K562 (cell line): ENCODE results near the gene KCNN3. TPM values are rescaled to one million over a fixed set of nuclear protein-coding genes. Genes with fewer than 3 reads are reported as not detected.
A peak's percentile ranks its signal among the peaks of the same experiment; 100 is the strongest.

Experiments used
- ATAC-seq: fragments of 200-7000 bp; cut with Tn5 transposase; 3 replicates; pipeline ENCODE4 v1.9.1; 2020; ENCODE audit warnings: moderate library complexity
- BruUV-seq: library from RNA; stranded (reverse); fragments of 400-500 nt; replicated peaks from 2 replicates; lab custom pipeline; 2021; lab: Mats Ljungman, UMichigan
- CTCF ChIA-PET: fragments of 300-600 bp; formaldehyde crosslinking; extraction: SDS; loops from one replicate; lab custom pipeline; 2021; ENCODE audit warnings: low intra/inter-chr PET ratio; lab: Yijun Ruan, JAX
- POLR2A ChIA-PET: fragments of 300-600, 350-650 bp; sonication (Branson Sonifier 250); formaldehyde crosslinking; extraction: SDS; loops from one replicate; lab custom pipeline; 2021; ENCODE audit warnings: antibody characterized with exemption, inconsistent platforms; lab: Yijun Ruan, JAX
- DNase-seq, 4 experiments: peaks; one replicate each; pipeline versions ENCODE4 v3.0.0 to v3.0.0-alpha.2; 2011 to 2018; ENCODE audit warnings: low spot score in 3 of 4, mixed read lengths in 3 of 4; ENCODE audit errors: extremely low read depth in 1 of 4
- FAIRE-seq: peaks from 2 replicates; lab custom pipeline; 2011; peaks lifted over from hg19 to GRCh38; lab: Jason Lieb, UNC
- H2AFZ ChIP-seq: 2 replicates; pipeline ENCODE4 v1.6.0; 2011; ENCODE audit warnings: low read depth, low read length, control low read depth, inconsistent platforms
- H3K27ac ChIP-seq: fragments of 200-600 bp; 3 replicates; pipeline ENCODE4 v1.8.0; 2011; ENCODE audit warnings: low read depth, mild to moderate bottlenecking, control low read depth, inconsistent platforms, low read length, moderate library complexity, mixed read lengths; ENCODE audit errors: extremely low read depth
- H3K27me3 ChIP-seq, 2 experiments: fragments of 300-600 bp in 1 of 2; 2 replicates in 1 of 2; 3 replicates in 1 of 2; pipeline versions ENCODE4 v1.6.0 to v1.8.0; 2011; ENCODE audit warnings: inconsistent platforms in 2 of 2, low read length in 2 of 2, mild to moderate bottlenecking in 1 of 2, mixed read lengths in 1 of 2, moderate library complexity in 1 of 2; ENCODE audit not compliant: control insufficient read depth in 2 of 2, insufficient read depth in 2 of 2
- H3K36me3 ChIP-seq: fragments of 300-600 bp; 3 replicates; pipeline ENCODE4 v1.8.0; 2011; ENCODE audit warnings: mild to moderate bottlenecking, low read length, inconsistent platforms; ENCODE audit not compliant: control insufficient read depth, insufficient read depth
- H3K4me1 ChIP-seq, 2 experiments: fragments of 200-600 bp in 1 of 2; replicated peaks in 1 of 2; 2 replicates in 1 of 2; 3 replicates in 1 of 2; pipeline versions ENCODE4 v1.5.1 to v1.8.0; 2011; ENCODE audit warnings: inconsistent platforms in 2 of 2, low read length in 2 of 2, mild to moderate bottlenecking in 1 of 2, mixed read lengths in 1 of 2, moderate library complexity in 1 of 2; ENCODE audit not compliant: control insufficient read depth in 2 of 2, insufficient read depth in 2 of 2
- H3K4me2 ChIP-seq: 2 replicates; pipeline ENCODE4 v1.6.1; 2011; ENCODE audit warnings: low read length, control low read depth, inconsistent platforms, mixed read lengths; ENCODE audit not compliant: insufficient read depth
- H3K4me3 ChIP-seq: fragments of 200-600 bp; sonication (generic), shearing (Covaris generic); 2 replicates; pipeline ENCODE4 v1.5.1; 2016; ENCODE audit warnings: control low read depth, inconsistent platforms
- H3K79me2 ChIP-seq: fragments of 200-600 bp; 3 replicates; pipeline ENCODE4 v1.8.0; 2011; ENCODE audit warnings: low read length, inconsistent platforms; ENCODE audit not compliant: control insufficient read depth, insufficient read depth
- H3K9ac ChIP-seq, 2 experiments: 2 replicates each; pipeline versions ENCODE4 v1.6.0 to v1.6.1; 2011; ENCODE audit warnings: low read depth in 2 of 2, low read length in 2 of 2, control low read depth in 1 of 2, inconsistent platforms in 1 of 2, mild to moderate bottlenecking in 1 of 2, mixed read lengths in 1 of 2; ENCODE audit not compliant: insufficient read depth in 1 of 2
- H3K9me1 ChIP-seq: one replicate; pipeline ENCODE4 v1.6.0; 2011; ENCODE audit warnings: inconsistent platforms, mild to moderate bottlenecking, low read length, moderate library complexity; ENCODE audit not compliant: control insufficient read depth, insufficient read depth
- H3K9me3 ChIP-seq: replicated peaks from 2 replicates; pipeline ENCODE4 v1.5.1; 2011; ENCODE audit warnings: low read depth, low read length, inconsistent platforms; ENCODE audit not compliant: control insufficient read depth, insufficient read depth
- H4K20me1 ChIP-seq: replicated peaks from 2 replicates; pipeline ENCODE4 v1.6.1; 2011; ENCODE audit warnings: low read length, inconsistent platforms, mixed read lengths; ENCODE audit not compliant: control insufficient read depth, insufficient read depth
- BCOR ChIP-seq: fragments of 450-650 bp; IDR thresholded peaks from 2 replicates; pipeline ENCODE4 v1.6.1; 2016
- ILF3 ChIP-seq: fragments of 450-650 bp; IDR thresholded peaks from 2 replicates; pipeline ENCODE4 v1.6.1; 2018; ENCODE audit warnings: antibody characterized with exemption, mild to moderate bottlenecking, moderate library complexity, borderline replicate concordance
- KDM1A ChIP-seq, 2 experiments: fragments of 450-650 bp; IDR thresholded peaks; 2 replicates each; pipeline ENCODE4 v1.6.1; 2016; ENCODE audit warnings: mild to moderate bottlenecking in 2 of 2
- PCBP2 ChIP-seq: fragments of 200-400 bp; formaldehyde crosslinking; IDR thresholded peaks from 2 replicates; pipeline ENCODE4 v1.6.1; 2018; ENCODE audit warnings: low read length, low read depth, mild to moderate bottlenecking, moderate library complexity; ENCODE audit not compliant: poor library complexity, severe bottlenecking
- POLR2B ChIP-seq: fragments of 450-650 bp; IDR thresholded peaks from 2 replicates; pipeline ENCODE4 v1.6.1; 2018; ENCODE audit warnings: low read depth; ENCODE audit not compliant: partially characterized antibody
- RBM25 ChIP-seq: fragments of 200-400 bp; formaldehyde crosslinking; IDR thresholded peaks from 2 replicates; pipeline ENCODE4 v1.6.1; 2018; ENCODE audit warnings: low read length, low read depth, moderate library complexity; ENCODE audit not compliant: severe bottlenecking
- RCOR1 ChIP-seq, 2 experiments: IDR thresholded peaks; 2 replicates each; pipeline ENCODE4 v1.6.1; 2012; ENCODE audit warnings: low read depth in 2 of 2, low read length in 2 of 2, borderline replicate concordance in 1 of 2, improper control_type of control experiment in 1 of 2
- SP2 ChIP-seq: IDR thresholded peaks from 2 replicates; pipeline ENCODE4 v1.6.1; 2011; ENCODE audit warnings: mild to moderate bottlenecking, low read depth, low read length, moderate library complexity; ENCODE audit not compliant: poor library complexity, severe bottlenecking; ENCODE audit errors: extremely low read depth
- TAL1 ChIP-seq: fragments of 450-650 bp; IDR thresholded peaks from 2 replicates; pipeline ENCODE4 v1.6.1; 2016; ENCODE audit warnings: mild to moderate bottlenecking
- ZFP36 ChIP-seq: fragments of 150-350 bp; IDR thresholded peaks from 2 replicates; pipeline ENCODE4 v1.6.1; 2018; ENCODE audit warnings: low read length, low read depth; ENCODE audit not compliant: partially characterized antibody
- WGBS: fragments of 100-300 bp; shearing (Covaris generic); methylation state at CpG from one replicate; pipeline ENCODE4 v1.1.6; 2016; ENCODE audit warnings: low coverage, mixed read lengths; ENCODE audit not compliant: insufficient coverage; ENCODE audit errors: missing lambda C conversion rate; 5-methylcytosine and 5-hydroxymethylcytosine counted together
- in situ Hi-C: fragments of 300-500 bp; cut with MboI; formaldehyde crosslinking; loops from 4 replicates; pipeline ENCODE4 v1.15.0; 2018; ENCODE audit warnings: inconsistent platforms, mixed read lengths
- intact Hi-C: fragments of 100-400 bp; cut with micrococcal nuclease; formaldehyde crosslinking; loops from 2 replicates; pipeline ENCODE4 v1.14.2; 2022
- polyA plus RNA-seq, 8 experiments: library from polyadenylated mRNA; depleted of rRNA in 4 of 8; stranded (reverse) in 5 of 8; unstranded in 3 of 8; fragments of >200 nt; fragmentation: Nextera tagmentation in 2 of 8; fragmentation: Illumina TruSeq in 1 of 8; extraction: Ambion mirVana in 2 of 8; extraction: Trizol in 1 of 8; gene quantifications; 2 replicates each; pipeline versions ENCODE4 v1.2.1 to v1.2.3, GENCODE V29; 2011 to 2014; ENCODE audit warnings: inconsistent platforms in 1 of 8, missing spikeins in 1 of 8
- total RNA-seq, 7 experiments: library from RNA; depleted of rRNA in 6 of 7; stranded (reverse); fragments of >200 nt in 6 of 7; fragmentation: Illumina TruSeq in 2 of 7; extraction: Trizol in 2 of 7; gene quantifications; 2 replicates each; pipeline versions ENCODE4 v1.2.1 to v1.2.3, GENCODE V29; 2011 to 2021; ENCODE audit warnings: low replicate concordance in 1 of 7
- TF ChIP-seq, protein P1 (sequence below): sonication (generic); IDR thresholded peaks from 2 replicates; pipeline ENCODE4 v1.6.1; 2016

Gene KCNN3
- total and polyA plus RNA-seq, 9 of the 15 experiments (the other 6 are each of a cell fraction or from before 2014, with no cell fraction given): 0.02 to 0.03 TPM; not detected in 7

DNA sequence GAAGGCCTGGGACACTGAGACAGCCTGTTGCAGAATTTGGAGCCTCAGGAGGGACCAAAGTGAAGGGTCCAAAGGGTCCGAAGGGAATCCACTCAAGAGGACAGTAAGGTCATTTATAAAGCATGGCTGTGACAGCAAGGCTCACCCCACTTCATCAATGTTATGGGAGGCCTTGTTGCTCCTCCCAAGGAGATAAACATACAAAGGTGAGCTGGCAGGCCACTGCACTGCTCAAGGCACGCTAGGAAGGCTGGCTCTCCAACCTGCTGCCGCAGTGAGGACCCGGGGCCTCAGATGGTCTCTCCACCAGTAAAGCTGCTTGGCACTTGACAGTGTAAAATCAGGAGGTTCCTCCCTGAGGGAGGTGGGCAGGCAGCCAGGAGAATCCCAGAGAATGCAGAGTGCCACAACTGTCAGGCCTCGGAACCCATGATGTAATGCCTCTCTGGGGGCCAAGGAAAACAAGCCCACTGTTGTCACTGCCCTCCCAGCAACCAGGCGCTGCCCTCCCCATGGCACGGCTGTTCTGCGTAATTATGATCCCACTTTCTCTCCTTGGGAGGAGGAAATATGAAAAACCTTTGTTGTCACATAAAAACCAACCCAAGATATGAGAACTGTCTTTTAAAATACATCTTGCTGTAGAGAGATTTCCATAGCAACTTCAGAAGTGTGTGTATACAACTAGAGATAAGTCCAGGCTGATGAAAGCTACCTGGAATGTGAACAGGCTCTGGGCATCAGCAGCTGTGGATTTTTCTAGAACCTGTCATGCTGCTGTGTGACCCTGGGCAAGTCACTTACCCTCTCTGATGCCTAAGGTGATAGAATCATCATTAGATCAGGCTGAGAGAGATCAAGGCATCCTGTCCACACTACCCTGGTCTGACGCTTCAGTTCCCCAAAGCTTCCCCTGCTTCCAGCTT lies 102.5 kb downstream of the KCNN3 start:
- TF ChIP-seq POLR2B (no peak), TAL1 (no peak), BCOR (peak; percentile 79), ILF3 (no peak), ZFP36 (peak; percentile 81), KDM1A (IDR thresholded peaks at IDR 0.05) (peak in 1 of 2 experiments; percentile 62; a peak in 2 of 4 replicates), PCBP2 (no peak), SP2 (no peak), RCOR1 (IDR thresholded peaks at IDR 0.05; ENCODE audit: borderline replicate concordance in 1 of 2, low read depth in 2 of 2, low read length in 2 of 2) (0 out of 4 replicates have a peak, but pooled peaks of 1 of the 2 experiments have one; percentile 8), RBM25 (peak; percentile 94)
- TF ChIP-seq, protein P1, sequence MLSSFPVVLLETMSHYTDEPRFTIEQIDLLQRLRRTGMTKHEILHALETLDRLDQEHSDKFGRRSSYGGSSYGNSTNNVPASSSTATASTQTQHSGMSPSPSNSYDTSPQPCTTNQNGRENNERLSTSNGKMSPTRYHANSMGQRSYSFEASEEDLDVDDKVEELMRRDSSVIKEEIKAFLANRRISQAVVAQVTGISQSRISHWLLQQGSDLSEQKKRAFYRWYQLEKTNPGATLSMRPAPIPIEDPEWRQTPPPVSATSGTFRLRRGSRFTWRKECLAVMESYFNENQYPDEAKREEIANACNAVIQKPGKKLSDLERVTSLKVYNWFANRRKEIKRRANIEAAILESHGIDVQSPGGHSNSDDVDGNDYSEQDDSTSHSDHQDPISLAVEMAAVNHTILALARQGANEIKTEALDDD: no peak

More for the DNA sequence above, 102.5 kb downstream of the KCNN3 start:
- Histone ChIP-seq H3K4me3 (no peak overlapping the region), H4K20me1 (no peaks in the 10 kb centered on the region), H3K9me1 (no peaks in the 10 kb centered on the region), H3K27ac (no peak overlapping the region), H3K36me3 (no peaks in the 10 kb centered on the region), H3K9me3 (no peaks in the 10 kb centered on the region), H3K4me1 (peaks cover 0 to 4% of the 10 kb centered on the region in 2 experiments; a peak in 1 of 5 replicates), H3K4me2 (no peak overlapping the region), H3K9ac (no peak overlapping the region; a peak in 1 of 4 replicates), H2AFZ (no peak overlapping the region), H3K27me3 (peaks cover 24 to 44% of the 10 kb centered on the region in 2 experiments), H3K79me2 (no peaks in the 10 kb centered on the region)
- intact Hi-C loops: no loop called here
- ChIA-PET POLR2A (interaction anchor here (1.0 to 1.4 kb wide), 2 partner anchors 11 to 17 kb away, joined by 3 read pairs; no protein-coding TSS in a partner anchor), CTCF (no interaction called here)
- FAIRE-seq: no peak
- WGBS: 5% methylated on average over 9 of the region's 9 CpGs
- DNase-seq: no peak
- in situ Hi-C loops: loop anchor here (5.0 kb wide), 1 partner anchor 115 kb away; no protein-coding TSS in a partner anchor
- no peak for ATAC-seq
- BruUV-seq: no TSS peak
